NCI-H2029 (cell line): ENCODE measurements around the gene MTFMT.
A peak's percentile ranks its signal among the peaks of the same experiment; 100 is the strongest.
"Not testable (repeated sequence)": the region's sequence is repeated elsewhere in the genome, so short reads cannot be mapped to it uniquely, and the experiment has no call there.

Experiments
- DNase-seq: peaks from one replicate; lab custom pipeline; 2025; lab: John Stamatoyannopoulos, UW

The MTFMT gene

GRCh38 chr15:65060641-65061397 lies 31.4 kb upstream of the MTFMT start:
- DNase-seq, result no peak

- no peak for DNase-seq
Measured at GRCh38 chr15:65059931-65060596, 30.6 kb upstream of the MTFMT start.

GRCh38 chr15:65059369-65059750 lies 29.9 kb upstream of the MTFMT start:
- no peak for DNase-seq

- no peak for DNase-seq
Measured at GRCh38 chr15:65058394-65059368, 29.2 kb upstream of the MTFMT start.

- no peak for DNase-seq
Measured at GRCh38 chr15:65057549-65057940, 28.1 kb upstream of the MTFMT start.

DNA sequence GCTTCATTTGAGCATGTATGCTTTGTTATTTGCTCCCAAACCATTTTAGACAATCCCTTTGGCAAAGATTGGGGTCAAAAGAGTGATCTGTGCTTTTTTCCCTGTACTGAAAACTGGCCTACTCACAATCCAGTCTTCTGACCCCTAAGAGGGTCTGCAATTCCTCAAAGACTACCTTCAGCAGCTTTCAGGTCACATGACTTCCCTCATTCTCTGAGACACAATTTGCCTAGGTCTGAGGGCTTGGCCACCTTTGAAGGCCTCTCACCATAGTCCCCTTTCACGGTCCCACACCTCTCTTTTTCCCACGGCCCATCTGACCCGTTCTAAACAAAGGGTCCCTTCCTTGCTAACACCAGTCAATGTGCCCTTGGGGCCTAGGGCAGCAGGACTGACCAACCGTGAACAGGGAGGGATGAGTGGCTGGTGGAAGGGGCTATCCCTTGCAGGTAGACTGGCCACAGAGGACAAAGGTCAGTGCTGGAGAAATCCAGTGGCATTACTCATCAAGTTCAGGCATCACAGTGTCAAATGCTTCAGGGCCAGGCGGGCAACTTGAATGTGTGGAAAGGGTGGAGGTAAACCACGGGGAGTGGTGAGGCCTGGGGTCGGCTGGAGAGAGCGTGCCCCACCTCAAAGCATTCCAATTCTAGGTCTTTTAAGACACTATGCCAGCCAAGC lies 27.6 kb upstream of the MTFMT start:
- DNase-seq, result no peak

DNA sequence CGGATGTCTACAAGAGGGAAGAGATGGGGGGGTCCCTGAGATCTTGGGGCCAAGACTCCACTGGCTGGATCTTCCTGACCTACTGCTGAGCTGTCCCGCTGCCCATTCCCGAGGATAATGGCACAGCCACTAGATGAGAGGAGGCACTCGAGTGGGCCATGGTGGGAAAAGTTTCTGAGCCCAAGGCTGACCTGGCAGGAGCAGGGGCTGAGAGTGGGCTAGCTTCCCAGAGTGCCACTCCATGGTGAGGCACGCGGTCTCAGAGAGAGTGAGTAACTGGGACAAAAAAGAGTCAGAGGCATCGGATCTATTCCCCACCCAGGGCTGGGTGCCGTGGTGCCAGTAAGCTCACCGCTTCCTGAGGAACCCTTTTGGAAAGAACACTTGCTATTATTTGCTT lies 26.7 kb upstream of the MTFMT start:
- no peak for DNase-seq

GRCh38 chr15:65055201-65055870 lies 25.9 kb upstream of the MTFMT start:
- no peak for DNase-seq

DNA sequence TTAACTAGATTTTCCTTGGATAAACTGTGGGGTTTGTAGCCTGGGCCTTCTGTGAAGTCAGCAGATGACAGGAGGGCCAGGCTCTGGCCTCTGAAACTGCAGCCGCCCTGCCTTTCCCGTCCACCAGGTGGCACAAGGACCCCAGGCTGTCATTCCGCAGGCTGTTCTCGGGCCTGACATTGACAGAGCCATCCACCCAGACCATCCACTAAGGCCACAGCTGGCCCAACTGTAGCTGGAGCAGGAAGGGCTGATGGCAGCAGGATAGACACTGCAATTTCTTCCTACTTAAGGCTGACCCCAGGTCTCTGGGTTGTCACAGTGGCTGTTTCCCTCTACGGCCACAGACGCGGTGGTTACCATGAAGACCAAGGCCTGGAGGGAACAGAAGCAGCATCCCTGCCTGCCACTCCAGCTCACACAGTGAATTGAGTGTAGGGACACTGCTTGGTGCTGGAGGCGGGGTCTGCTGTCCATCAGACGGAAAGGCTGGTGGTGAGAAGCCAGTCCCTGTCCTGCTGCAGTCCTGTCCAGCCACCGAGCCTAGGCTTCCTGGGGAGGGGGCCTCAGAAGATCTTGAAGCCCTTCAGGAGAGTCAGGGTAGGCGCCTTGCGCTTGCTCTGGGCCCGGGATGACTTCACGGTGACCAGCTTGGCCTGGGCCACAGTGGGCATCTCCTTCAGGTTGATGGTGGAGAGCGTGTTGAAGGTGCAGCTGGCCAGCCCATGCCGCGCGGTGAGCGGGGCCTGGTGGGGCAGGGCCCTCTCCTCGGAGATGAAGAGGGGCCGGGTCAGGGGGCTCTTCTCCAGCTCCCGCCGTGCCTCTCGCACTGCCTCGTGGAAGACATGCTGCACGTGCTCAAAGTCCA lies 25.1 kb upstream of the MTFMT start:
- peak; percentile 8 for DNase-seq

GRCh38 chr15:65052956-65053355 lies 23.5 kb upstream of the MTFMT start:
- DNase-seq, result no peak

DNA sequence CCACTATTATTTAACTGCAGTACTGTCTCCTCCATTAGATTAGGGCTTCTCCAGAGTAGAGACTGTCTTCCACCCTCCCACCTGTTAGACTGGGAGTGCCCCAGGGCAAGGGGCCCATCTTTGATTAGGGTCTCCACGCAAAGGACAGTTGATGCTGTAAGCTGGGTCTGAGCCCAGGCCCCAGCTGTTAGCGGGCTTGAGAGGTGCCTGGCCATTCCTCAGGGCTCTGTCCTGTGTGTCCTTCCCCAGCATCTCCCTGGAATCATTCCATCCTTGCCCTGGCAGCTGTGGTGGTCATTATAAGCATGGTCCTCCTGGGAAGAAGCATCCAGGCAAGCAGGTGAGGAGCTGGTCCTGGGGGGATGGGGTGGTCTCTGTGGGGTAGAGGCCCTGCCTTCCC lies 21.8 kb upstream of the MTFMT start:
- DNase-seq, result no peak

DNA sequence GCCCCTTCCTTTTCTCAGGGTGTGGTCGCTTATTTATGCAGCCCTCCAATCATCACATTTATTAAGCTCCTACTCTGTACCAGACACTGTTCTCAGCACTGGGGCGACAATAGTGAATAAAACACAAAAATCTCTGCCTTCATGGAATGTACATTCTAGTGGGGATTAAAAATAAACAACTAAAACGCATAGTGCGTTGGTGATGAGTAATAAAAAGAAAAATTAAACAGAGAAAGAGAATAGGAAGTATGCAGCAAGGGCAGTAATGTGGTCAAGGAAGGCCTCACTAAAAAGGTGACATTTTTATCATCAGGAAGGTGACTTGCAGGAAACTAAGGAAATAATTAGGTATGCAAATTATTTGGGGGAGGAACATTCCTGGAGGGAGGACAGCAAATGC lies 20.8 kb upstream of the MTFMT start:
- no peak for DNase-seq

DNA sequence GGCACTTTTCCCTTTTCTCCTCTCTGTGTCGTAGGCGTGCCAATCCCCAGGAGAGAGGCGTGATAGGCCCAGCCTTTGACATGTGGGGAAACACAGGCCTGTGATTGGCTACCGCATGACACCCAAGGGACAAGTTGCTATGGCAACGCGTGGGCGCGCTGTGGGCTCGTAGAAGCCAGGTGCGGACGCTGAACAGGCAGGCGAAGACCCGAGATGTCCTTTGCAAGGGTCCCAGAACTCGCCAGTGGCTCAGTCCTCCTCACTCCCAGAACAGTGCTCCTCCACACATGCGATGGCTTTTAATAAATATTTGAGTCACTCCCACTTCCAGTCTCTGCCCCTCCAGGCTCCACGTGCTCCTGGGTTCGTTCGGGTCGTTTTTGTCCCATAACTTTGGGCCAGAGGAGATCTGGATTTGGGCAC lies 20.0 kb upstream of the MTFMT start:
- peak; percentile 87 for DNase-seq

DNA sequence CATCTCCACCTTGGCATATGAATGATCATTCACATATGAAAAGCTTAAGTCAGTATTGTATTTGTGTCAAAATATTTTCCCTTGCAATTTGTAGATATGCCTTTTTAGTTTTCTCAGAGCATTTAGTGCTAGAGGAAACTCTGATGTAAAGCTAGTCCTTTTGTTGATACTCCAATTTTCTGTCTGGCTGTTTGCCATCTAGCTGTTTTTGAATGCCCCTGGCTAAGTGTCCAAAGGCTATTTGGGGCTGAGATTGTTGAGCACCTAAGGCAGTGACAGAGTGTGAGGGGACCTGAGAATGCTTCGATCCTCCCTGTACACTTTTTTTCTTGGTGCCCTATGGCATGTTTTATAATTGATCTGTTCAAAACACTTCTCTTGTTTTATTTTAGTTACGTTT lies 18.8 kb upstream of the MTFMT start:
- no peak for DNase-seq

DNA sequence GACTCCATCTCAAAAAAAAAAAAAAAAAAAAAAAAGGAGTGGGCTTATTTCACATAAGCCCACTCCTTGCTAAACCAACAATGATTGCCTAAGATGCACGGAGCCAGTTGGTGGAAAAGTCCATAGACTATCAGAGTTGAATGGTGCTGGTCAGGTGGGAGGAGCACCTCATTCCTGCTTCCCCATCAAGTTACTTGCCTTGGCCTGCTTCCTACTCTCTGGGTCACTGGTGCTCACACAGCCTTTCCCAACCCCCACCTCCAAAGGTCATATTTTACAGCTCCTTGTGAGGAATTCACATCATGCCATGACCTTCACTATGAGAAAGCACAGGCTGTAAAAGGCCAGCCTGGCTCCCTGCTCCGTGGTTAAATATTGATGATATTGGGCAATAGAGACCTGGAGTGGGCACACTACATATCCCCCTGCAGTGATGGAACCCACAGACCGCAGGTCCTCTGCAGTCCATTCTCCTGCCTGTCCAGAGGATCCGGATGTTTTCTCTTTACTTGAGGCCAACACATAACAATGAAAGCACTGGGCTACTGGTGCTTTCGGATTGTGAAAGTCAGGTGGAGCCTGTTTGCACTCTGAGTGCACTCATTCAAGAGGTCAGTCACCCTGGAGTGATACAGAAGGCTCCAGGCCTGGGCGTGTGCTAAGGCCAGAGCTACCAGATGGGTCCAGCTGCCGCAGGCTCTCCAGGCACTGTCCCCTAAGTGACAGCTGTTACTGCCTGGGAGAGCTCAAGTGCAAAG lies 15.5 kb upstream of the MTFMT start, which contains the start of gene SLC51B:
TSS of gene SLC51B (plus strand) at position 664 of the 758 bp plus-strand sequence. CDS start 4,618 bp downstream, outside the sequence.
- no peak for DNase-seq

DNA sequence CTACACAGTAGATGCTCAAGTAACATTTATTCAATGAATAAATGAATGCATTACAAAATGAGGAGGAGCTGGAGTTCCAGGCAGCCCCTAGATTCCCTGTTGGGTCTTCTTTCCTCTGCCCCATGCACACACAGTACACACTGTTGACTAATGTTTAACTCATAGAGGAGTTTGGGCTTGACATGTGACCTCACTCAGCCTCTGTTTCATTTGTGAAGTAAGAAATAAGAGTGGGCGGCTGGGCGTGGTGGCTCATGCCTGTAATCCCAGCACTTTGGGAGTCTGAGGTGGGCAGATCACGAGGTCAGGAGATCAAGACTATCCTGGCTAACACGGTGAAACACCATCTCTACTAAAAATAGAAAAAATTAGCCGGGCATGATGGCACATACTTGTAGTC lies 14.8 kb upstream of the MTFMT start:
- not testable (repeated sequence) for DNase-seq

DNA sequence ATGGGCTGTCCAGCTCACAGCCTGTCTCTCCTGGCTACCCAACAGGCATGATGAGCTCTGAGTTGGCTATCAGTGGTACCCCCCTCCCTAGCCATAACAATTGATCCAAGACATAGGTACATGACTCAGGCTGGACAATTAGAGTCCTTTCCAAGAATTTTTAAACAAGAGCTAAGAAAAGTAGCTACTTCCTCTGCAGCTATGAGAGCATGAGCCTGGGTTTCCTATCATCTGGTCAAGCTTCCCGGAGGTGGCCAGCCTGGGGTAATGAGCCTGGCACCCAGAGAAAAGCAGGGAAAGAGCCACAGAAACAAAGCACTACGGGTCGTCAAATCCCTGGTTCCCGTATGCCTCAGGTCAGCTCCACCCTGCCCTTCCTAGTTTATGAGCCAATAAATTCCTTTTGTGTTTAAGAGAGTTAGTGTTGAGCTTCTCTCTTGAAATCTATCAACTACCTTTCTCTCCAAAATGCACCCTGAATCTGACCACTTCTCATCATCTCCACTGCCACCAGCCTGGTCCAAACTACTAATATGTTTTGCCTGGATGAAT lies 13.4 kb upstream of the MTFMT start:
- DNase-seq, result no peak

- no peak for DNase-seq
Measured at GRCh38 chr15:65041787-65042186, 12.3 kb upstream of the MTFMT start.

DNA sequence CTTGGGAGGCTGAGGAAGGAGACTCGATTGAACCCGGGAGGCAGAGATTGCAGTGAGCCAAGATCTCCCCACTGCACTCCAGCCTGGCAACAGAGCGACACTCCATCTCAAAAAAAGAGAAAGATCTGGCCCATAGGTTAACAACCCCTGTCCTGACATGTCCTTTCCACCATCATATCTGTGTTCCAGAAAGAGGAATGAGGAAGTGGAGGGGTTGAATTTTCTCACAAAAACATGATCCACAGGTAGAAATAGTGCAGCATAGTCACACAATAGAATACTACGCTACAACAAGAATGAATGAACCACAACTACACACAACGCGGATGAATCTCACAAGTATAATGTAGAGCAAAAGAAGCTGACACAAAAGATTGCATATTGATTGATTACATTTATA lies 11.0 kb upstream of the MTFMT start:
- DNase-seq, result no peak
